Heart left ventricle (tissue), 16 donors: ENCODE measurements around the gene RPRD1A. TPM values are rescaled to one million over a fixed set of nuclear protein-coding genes. Genes with fewer than 3 reads are reported as not detected.

ENCODE experiments used
- ATAC-seq, 4 donors: fragments of 200-7000 bp; cut with Tn5 transposase; one replicate each; pipeline ENCODE4 v1.9.1; 2020 to 2022; ENCODE audit warnings: moderate library complexity in 4 of 4, mild to moderate bottlenecking in 3 of 4, moderate number of reproducible peaks in 1 of 4
- DNase-seq, 5 donors: peaks; one replicate each; pipeline ENCODE4 v3.0.0-alpha.2; 2020
- H3K27ac ChIP-seq, 12 donors: fragments of 200-600 bp; sonication (generic) in 4 of 12; one replicate each; pipeline versions ENCODE4 v1.5.0 to v1.8.0; 2016 to 2022; ENCODE audit warnings: mild to moderate bottlenecking in 2 of 12
- H3K27me3 ChIP-seq, 9 donors: fragments of 200-600 bp; sonication (generic) in 2 of 9; one replicate each; pipeline versions ENCODE4 v1.5.1 to v1.8.0; 2016 to 2022; ENCODE audit warnings: mild to moderate bottlenecking in 3 of 9
- H3K36me3 ChIP-seq, 9 donors: fragments of 200-600 bp; sonication (generic) in 2 of 9; one replicate each; pipeline versions ENCODE4 v1.5.0 to v1.8.0; 2018 to 2022; ENCODE audit warnings: mild to moderate bottlenecking in 2 of 9
- H3K4me1 ChIP-seq, 12 donors: fragments of 200-600 bp; sonication (generic) in 4 of 12; one replicate each; pipeline versions ENCODE4 v1.5.0 to v1.8.0; 2016 to 2022; ENCODE audit warnings: mild to moderate bottlenecking in 3 of 12
- H3K4me3 ChIP-seq, 12 donors: fragments of 200-600 bp; sonication (generic) in 4 of 12; one replicate each; pipeline versions ENCODE4 v1.5.0 to v1.8.0; 2017 to 2022; ENCODE audit warnings: mild to moderate bottlenecking in 9 of 12, moderate library complexity in 4 of 12
- H3K9me3 ChIP-seq, 12 donors: fragments of 200-600 bp; sonication (generic) in 4 of 12; one replicate each; pipeline versions ENCODE4 v1.5.0 to v1.8.0; 2016 to 2022; ENCODE audit warnings: mild to moderate bottlenecking in 1 of 12
- POLR2A ChIP-seq, 2 donors: fragments of 450-650 bp; IDR thresholded peaks; one replicate each; pipeline ENCODE4 v1.6.1; 2017; ENCODE audit warnings: antibody characterized with exemption in 2 of 2, mild to moderate bottlenecking in 2 of 2, moderate library complexity in 2 of 2
- WGBS, 4 donors: extraction: QIAGEN DNeasy Blood & Tissue Kit in 2 of 4; methylation state at CpG; one replicate each; pipeline versions ENCODE4 v1.1.5 to v1.1.7; 2013 to 2018; 5-methylcytosine and 5-hydroxymethylcytosine counted together
- intact Hi-C, 10 donors: fragments of 100-400 bp; cut with DNase I; formaldehyde crosslinking; loops; one replicate each; pipeline versions ENCODE4 v1.11.1 to v1.14.2; 2022
- polyA plus RNA-seq, 2 donors: library from polyadenylated mRNA; stranded (reverse); fragments of 200-250 nt; gene quantifications; one replicate each; pipeline ENCODE4 v1.2.3, GENCODE V29; 2013
- total RNA-seq, 9 donors: library from RNA; depleted of rRNA in 2 of 9; stranded (reverse); fragments of >200 nt in 2 of 9; fragmentation: NEBNext Ultra II Directional in 3 of 9; extraction: Animal tissue kit (Norgen Biotek cat#: 25700) in 3 of 9; gene quantifications; one replicate each; pipeline versions ENCODE4 v1.1.0 to v1.2.4, GENCODE V29; 2016 to 2023
- TF ChIP-seq, protein P1 (sequence below), 12 donors: fragments of 200-600 bp; sonication (generic) in 4 of 12; IDR thresholded peaks; one replicate each; pipeline versions ENCODE4 v1.5.0 to v1.8.0; 2018 to 2022; ENCODE audit warnings: antibody characterized with exemption in 12 of 12, mild to moderate bottlenecking in 5 of 12
- donor health status: ischemic (EF 13 %, LVEDD 7.1; RV severe dilation, severe dysfunction).
- donor health status: healthy with polysubstance abuse.
- donor health status: DM: no; HTN: yes; CAD: no.
- donor health status: DM: no; HTN: no; CAD: no.
- donor health status: ischemic (EF 25% LVEDD 6.9; RV normal size, moderate dysfunction).
- donor health status: ischemic (EF 25% LVEDD 5.7; RV mildly dilated, moderate dysfunction).
- donor health status: healthy.
- donor health status: DM: yes; HTN: yes; CAD: no.
- donor health status: ischemic (EF 35%, LVEDD 5.7; RV mildly dilated, moderate dysfunction).
- donor health status: nonischemic (EF 11% LVEDD 7.7; RV severe dilation, severe dysfunction).
- donor health status: DM: yes; HTN: yes; CAD: no.
- donor health status: PGD.
- donor health status: ischemic (EF 29% LVEDD 5.4; RV normal size, mild dysfunction).
- donor health status: nonischemic (EF 23%, LVEDD 6.1; RV moderate dilation, normal function).

Gene RPRD1A
- total and polyA plus RNA-seq, 11 donors = 22.6 to 59.8 (median 45.3) TPM

DNA sequence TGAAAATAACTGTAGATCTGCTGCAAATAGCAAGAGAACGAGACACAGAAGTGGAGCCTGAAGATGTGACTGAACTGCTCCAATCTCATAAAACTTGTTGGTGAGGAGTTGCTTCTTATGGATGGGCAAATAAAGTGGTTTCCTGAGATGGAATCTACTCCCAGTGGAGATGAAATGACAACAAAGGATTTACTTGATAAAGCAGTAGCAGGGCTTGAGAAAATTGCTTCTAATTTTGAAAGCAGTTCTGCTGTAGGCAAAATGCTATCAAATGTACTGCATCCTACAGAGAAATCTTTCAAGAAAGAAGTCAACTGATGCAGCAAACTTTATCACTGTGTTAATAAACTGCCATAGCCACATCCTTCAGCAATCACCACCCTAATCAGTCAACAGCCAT is 44.0 kb downstream of the RPRD1A start:
- intact Hi-C loops = loop anchor here in 2 of 10 donors (10.0 kb wide), 2 partner anchors 91 to 101 kb away; partner anchors contain the start of genes ELP2 (in 1 of the 2) and SLC39A6 (in 1 of the 2)
- WGBS, 4 donors = 88 to 95% (median 91%) methylated on average over 1 of the region's 1 CpG
- no peak overlapping the region for H3K4me3 ChIP-seq

DNA sequence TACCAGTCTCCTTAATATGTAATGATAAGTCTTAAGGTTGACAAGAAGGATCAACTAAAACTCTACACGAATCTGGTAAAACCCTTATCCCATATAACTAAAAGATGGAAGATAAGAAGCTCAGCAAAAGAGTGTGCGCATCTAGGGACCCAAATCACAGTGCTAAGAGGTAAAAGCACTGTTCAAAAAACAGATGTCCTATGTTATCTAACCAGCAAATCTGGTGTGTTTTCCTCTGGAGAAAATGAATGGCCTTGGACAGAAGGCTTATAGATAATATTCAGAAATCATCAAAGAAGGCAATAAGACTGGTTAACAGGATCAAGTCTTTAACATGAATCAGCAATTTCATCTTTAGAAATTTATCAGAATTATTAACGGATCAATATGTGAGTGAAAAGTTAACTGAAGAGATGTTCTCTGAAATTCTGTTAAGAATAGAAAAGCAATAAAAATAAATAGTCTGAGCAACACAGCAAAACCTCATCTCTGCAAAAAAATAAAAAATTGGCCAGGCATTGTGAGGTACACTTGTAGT is 47.1 kb downstream of the RPRD1A start:
- TF ChIP-seq, protein P1, sequence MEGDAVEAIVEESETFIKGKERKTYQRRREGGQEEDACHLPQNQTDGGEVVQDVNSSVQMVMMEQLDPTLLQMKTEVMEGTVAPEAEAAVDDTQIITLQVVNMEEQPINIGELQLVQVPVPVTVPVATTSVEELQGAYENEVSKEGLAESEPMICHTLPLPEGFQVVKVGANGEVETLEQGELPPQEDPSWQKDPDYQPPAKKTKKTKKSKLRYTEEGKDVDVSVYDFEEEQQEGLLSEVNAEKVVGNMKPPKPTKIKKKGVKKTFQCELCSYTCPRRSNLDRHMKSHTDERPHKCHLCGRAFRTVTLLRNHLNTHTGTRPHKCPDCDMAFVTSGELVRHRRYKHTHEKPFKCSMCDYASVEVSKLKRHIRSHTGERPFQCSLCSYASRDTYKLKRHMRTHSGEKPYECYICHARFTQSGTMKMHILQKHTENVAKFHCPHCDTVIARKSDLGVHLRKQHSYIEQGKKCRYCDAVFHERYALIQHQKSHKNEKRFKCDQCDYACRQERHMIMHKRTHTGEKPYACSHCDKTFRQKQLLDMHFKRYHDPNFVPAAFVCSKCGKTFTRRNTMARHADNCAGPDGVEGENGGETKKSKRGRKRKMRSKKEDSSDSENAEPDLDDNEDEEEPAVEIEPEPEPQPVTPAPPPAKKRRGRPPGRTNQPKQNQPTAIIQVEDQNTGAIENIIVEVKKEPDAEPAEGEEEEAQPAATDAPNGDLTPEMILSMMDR (IDR thresholded peaks at IDR 0.05) = no peak
- no peak for TF ChIP-seq POLR2A (IDR thresholded peaks at IDR 0.05)
- intact Hi-C loops = loop anchor here in 3 of 10 donors (2.0 to 10.0 kb wide), 3 partner anchors 95 to 265 kb away; partner anchors contain the start of genes ELP2 (in 1 of the 3) and SLC39A6 (in 1 of the 3)
- H3K27me3 ChIP-seq = no peaks in the 10 kb centered on the region
- WGBS, 4 donors = 90 to 92% (median 91%) methylated on average over 3 of the region's 3 CpGs
- ATAC-seq (no peak), DNase-seq (no peak)
- no peak overlapping the region for H3K27ac ChIP-seq
- H3K4me3 ChIP-seq = no peak overlapping the region
- no peaks in the 10 kb centered on the region for H3K9me3 ChIP-seq
- peaks cover 0 to 8% (median 0%) of the 10 kb centered on the region in 12 donors for H3K4me1 ChIP-seq
- peaks cover 0 to 19% (median 9%) of the 10 kb centered on the region in 9 donors for H3K36me3 ChIP-seq

More for the DNA sequence above, 44.0 kb downstream of the RPRD1A start:
- ATAC-seq = no peak
- no peak for TF ChIP-seq POLR2A (IDR thresholded peaks at IDR 0.05)
- TF ChIP-seq, protein P1 (IDR thresholded peaks at IDR 0.05) = no peak
- no peak overlapping the region for H3K27ac ChIP-seq
- no peaks in the 10 kb centered on the region for H3K27me3 ChIP-seq
- H3K9me3 ChIP-seq = no peaks in the 10 kb centered on the region
- H3K36me3 ChIP-seq = peaks cover 0 to 47% (median 33%) of the 10 kb centered on the region in 9 donors
- DNase-seq = no peak
- peaks cover 0 to under 1% (median 0%) of the 10 kb centered on the region in 12 donors for H3K4me1 ChIP-seq

DNA sequence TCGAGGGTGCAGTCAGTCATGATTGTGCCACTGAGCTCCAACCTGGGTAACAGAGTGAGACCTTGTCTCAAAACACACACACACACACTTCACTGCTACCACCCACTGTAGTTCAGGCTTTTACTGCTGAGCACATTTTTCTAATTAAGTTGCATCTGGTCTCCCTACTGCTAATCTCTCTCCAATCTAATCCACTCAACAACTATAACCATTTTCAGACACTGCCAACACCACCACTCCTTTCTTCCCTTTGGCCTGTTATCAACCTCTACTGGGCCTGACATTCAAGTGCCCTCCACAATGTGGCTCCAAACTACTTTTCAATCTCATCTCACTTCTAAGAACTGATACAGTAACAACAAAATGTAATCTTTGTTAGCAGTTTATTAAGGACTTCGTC is 50.1 kb downstream of the RPRD1A start:
- ATAC-seq (peak in 2 of 4 donors; percentile 18 to 29), DNase-seq (no peak)
- 73 to 78% (median 76%) methylated on average over 2 of the region's 2 CpGs for WGBS, 4 donors
- TF ChIP-seq POLR2A (IDR thresholded peaks at IDR 0.05) = no peak
- TF ChIP-seq, protein P1 (IDR thresholded peaks at IDR 0.05) = no peak
- no peak overlapping the region for H3K27ac ChIP-seq
- no peaks in the 10 kb centered on the region for H3K9me3 ChIP-seq
- H3K36me3 ChIP-seq = no peaks in the 10 kb centered on the region
- intact Hi-C loops = loop anchor here in 9 of 10 donors (1.0 to 10.0 kb wide), 5 partner anchors 78 to 270 kb away; partner anchors contain the start of genes ELP2 (in 1 of the 9) and SLC39A6 (in 1 of the 9)
- H3K4me1 ChIP-seq = peaks cover 0 to 8% (median 0%) of the 10 kb centered on the region in 12 donors
- H3K4me3 ChIP-seq = no peak overlapping the region
- H3K27me3 ChIP-seq = no peaks in the 10 kb centered on the region

DNA sequence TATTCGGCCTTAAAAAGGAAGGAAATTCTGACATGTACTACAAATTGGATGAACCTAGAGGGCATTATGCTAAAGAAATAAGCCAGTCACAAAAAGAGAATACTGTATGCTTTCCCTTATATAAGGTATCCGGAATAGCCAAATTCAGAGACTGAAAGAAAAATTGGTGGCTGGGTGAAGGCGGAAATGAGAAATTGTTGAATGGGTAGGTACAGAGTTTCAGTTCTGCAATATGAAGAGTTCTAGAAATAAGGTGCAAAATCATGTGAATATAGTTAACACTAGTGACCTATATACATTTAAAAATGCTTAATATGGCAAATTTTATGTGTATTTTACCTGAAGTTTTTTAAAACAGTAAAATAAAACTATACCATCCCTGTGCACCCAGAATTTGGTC is 51.7 kb downstream of the RPRD1A start:
- H3K4me1 ChIP-seq = peaks cover 0 to 8% (median 0%) of the 10 kb centered on the region in 12 donors
- DNase-seq = no peak
- H3K27me3 ChIP-seq = no peaks in the 10 kb centered on the region
- no peaks in the 10 kb centered on the region for H3K36me3 ChIP-seq
- H3K27ac ChIP-seq = no peak overlapping the region
- intact Hi-C loops = loop anchor here in 7 of 10 donors (2.0 to 10.0 kb wide), 4 partner anchors 79 to 272 kb away; partner anchors contain the start of genes ELP2 (in 1 of the 7) and SLC39A6 (in 1 of the 7)
- H3K9me3 ChIP-seq = no peaks in the 10 kb centered on the region
- no peak for TF ChIP-seq POLR2A (IDR thresholded peaks at IDR 0.05)
- TF ChIP-seq, protein P1 (IDR thresholded peaks at IDR 0.05) = no peak
- no peak for ATAC-seq
- 91 to 95% (median 93%) methylated on average over 3 of the region's 3 CpGs for WGBS, 4 donors
- H3K4me3 ChIP-seq = no peak overlapping the region
